A673 (cell line): ENCODE results near the gene WFDC12. TPM values are rescaled to one million over a fixed set of nuclear protein-coding genes. Genes with fewer than 3 reads are reported as not detected.

Experiments used
- BruUV-seq: library from RNA; stranded (reverse); fragments of 400-500 nt; replicated peaks from 2 replicates; lab custom pipeline; 2021; lab: Mats Ljungman, UMichigan
- CTCF ChIA-PET: fragments of 300-600 bp; sonication (Branson Sonifier 250); formaldehyde crosslinking; loops from one replicate; lab custom pipeline; 2022; ENCODE audit warnings: antibody characterized with exemption; lab: Charles Lee
- POLR2A ChIA-PET: fragments of 300-600 bp; sonication (Branson Sonifier 250); formaldehyde crosslinking; loops from one replicate; lab custom pipeline; 2022; ENCODE audit warnings: antibody characterized with exemption; ENCODE audit not compliant: low non-redundant PET; lab: Charles Lee
- DNase-seq: peaks from one replicate; pipeline ENCODE4 v3.0.0-alpha.2; 2015; ENCODE audit warnings: low spot score
- H3K27ac ChIP-seq: fragments of 200-600 bp; sonication (generic); 2 replicates; pipeline ENCODE4 v1.5.1; 2016; ENCODE audit warnings: mixed run types, low read depth, mild to moderate bottlenecking, mixed read lengths, antibody characterized with exemption, low read length; ENCODE audit not compliant: poor library complexity, severe bottlenecking
- H3K27me3 ChIP-seq: fragments of 200-600 bp; sonication (generic); replicated peaks from 2 replicates; pipeline ENCODE4 v1.6.1; 2017; ENCODE audit warnings: mixed run types, low read depth, mild to moderate bottlenecking, mixed read lengths, antibody characterized with exemption, low read length; ENCODE audit not compliant: insufficient read depth, poor library complexity
- H3K36me3 ChIP-seq: fragments of 200-600 bp; sonication (generic); 2 replicates; pipeline ENCODE4 v1.6.1; 2016; ENCODE audit warnings: mixed run types, mild to moderate bottlenecking, mixed read lengths, antibody characterized with exemption, low read length; ENCODE audit not compliant: insufficient read depth, poor library complexity, severe bottlenecking
- H3K4me1 ChIP-seq: fragments of 200-600 bp; sonication (generic); 2 replicates; pipeline ENCODE4 v1.6.1; 2017; ENCODE audit warnings: mixed run types, mild to moderate bottlenecking, mixed read lengths, antibody characterized with exemption, low read length; ENCODE audit not compliant: insufficient read depth, poor library complexity, severe bottlenecking
- H3K4me3 ChIP-seq: fragments of 200-600 bp; sonication (generic); 2 replicates; pipeline ENCODE4 v1.5.1; 2016; ENCODE audit warnings: low read depth, mixed run types, mild to moderate bottlenecking, mixed read lengths, low read length; ENCODE audit not compliant: poor library complexity, severe bottlenecking
- H3K9me3 ChIP-seq: fragments of 200-600 bp; sonication (generic); 2 replicates; pipeline ENCODE4 v1.6.1; 2016; ENCODE audit warnings: mixed run types, low read depth, mild to moderate bottlenecking, mixed read lengths, antibody characterized with exemption, low read length; ENCODE audit not compliant: poor library complexity, severe bottlenecking
- CTCF ChIP-seq: fragments of 300-800, 200-600 bp; sonication (generic); conservative IDR thresholded peaks from 2 replicates; pipeline ENCODE4 v1.5.1; 2017; ENCODE audit warnings: low read depth, mild to moderate bottlenecking, antibody characterized with exemption, low read length, moderate library complexity, mixed read lengths
- EZH2 ChIP-seq: fragments of 200-600 bp; sonication (generic); IDR thresholded peaks from 2 replicates; pipeline ENCODE4 v1.6.1; 2017; ENCODE audit warnings: borderline replicate concordance, low read depth, mild to moderate bottlenecking, mixed read lengths, antibody characterized with exemption, low read length; ENCODE audit not compliant: poor library complexity, severe bottlenecking
- intact Hi-C: fragments of 100-400 bp; cut with micrococcal nuclease; formaldehyde crosslinking; loops from one replicate; pipeline ENCODE4 v1.10.0; 2022; ENCODE audit not compliant: unreplicated experiment
- total RNA-seq: library from RNA; stranded (reverse); gene quantifications from 2 replicates; pipeline ENCODE4 v1.2.3, GENCODE V29; 2021

The WFDC12 gene
- total RNA-seq, 1 experiment from 2014 or later: not detected

GRCh38 chr20:45111799-45112471 lies 12.3 kb downstream of the WFDC12 start:
- POLR2A ChIA-PET: no interaction called here
- peak; percentile 23 for DNase-seq
- Histone ChIP-seq H3K9me3 (no peaks in the 10 kb centered on the region), H3K27ac (no peak overlapping the region), H3K4me3 (no peak overlapping the region), H3K36me3 (no peaks in the 10 kb centered on the region), H3K4me1 (no peaks in the 10 kb centered on the region), H3K27me3 (no peaks in the 10 kb centered on the region)
- no peak for TF ChIP-seq EZH2
- peak; percentile 74 for TF ChIP-seq CTCF
- CTCF ChIA-PET: interaction anchor here (0.5 to 3.4 kb wide), 7 partner anchors 27 to 118 kb away, joined by 3 to 26 read pairs (median 4); no protein-coding TSS in a partner anchor
- BruUV-seq: no TSS peak
- intact Hi-C loops: no loop called here

- Histone ChIP-seq H3K36me3 (no peaks in the 10 kb centered on the region), H3K27ac (no peak overlapping the region), H3K4me3 (no peak overlapping the region), H3K27me3 (no peaks in the 10 kb centered on the region), H3K4me1 (no peaks in the 10 kb centered on the region), H3K9me3 (no peaks in the 10 kb centered on the region)
- BruUV-seq: no TSS peak
- TF ChIP-seq EZH2 (no peak), CTCF (no peak)
- POLR2A ChIA-PET: no interaction called here
- CTCF ChIA-PET: interaction anchor here (0.6 to 3.4 kb wide), 7 partner anchors 27 to 193 kb away, joined by 3 to 26 read pairs (median 3); no protein-coding TSS in a partner anchor
- intact Hi-C loops: no loop called here
- no peak for DNase-seq
Measured at GRCh38 chr20:45111285-45111684, 13.0 kb downstream of the WFDC12 start.

- H3K27ac ChIP-seq: no peak overlapping the region
- intact Hi-C loops: no loop called here
- ChIA-PET POLR2A (no interaction called here), CTCF (interaction anchor here (3.4 kb wide), 1 partner anchor 66 kb away, joined by 26 read pairs; no protein-coding TSS in a partner anchor)
- DNase-seq: no peak
- TF ChIP-seq CTCF: no peak
- TF ChIP-seq EZH2: no peak
- H3K36me3 ChIP-seq: no peaks in the 10 kb centered on the region
- BruUV-seq: no TSS peak
- no peaks in the 10 kb centered on the region for H3K27me3 ChIP-seq
- no peak overlapping the region for H3K4me3 ChIP-seq
- no peaks in the 10 kb centered on the region for H3K9me3 ChIP-seq
- no peaks in the 10 kb centered on the region for H3K4me1 ChIP-seq
Measured at GRCh38 chr20:45110301-45110700, 14.0 kb downstream of the WFDC12 start.
